Fibroblast of mammary gland (primary cell): ENCODE data around the gene MS4A15.

Experiments used
- DNase-seq: peaks from one replicate; pipeline ENCODE4 v3.0.0-alpha.2; 2010; ENCODE audit warnings: low read depth
- H3K4me3 ChIP-seq: 2 replicates; pipeline ENCODE4 v1.5.1; 2011; ENCODE audit warnings: low read depth, mild to moderate bottlenecking, low read length, moderate library complexity; ENCODE audit not compliant: control insufficient read depth
- TF ChIP-seq, protein P1 (sequence below): conservative IDR thresholded peaks from 2 replicates; pipeline ENCODE4 v1.5.1; 2011; ENCODE audit warnings: low read depth, low read length, inconsistent platforms; ENCODE audit not compliant: control insufficient read depth, insufficient read depth

The MS4A15 gene

DNA sequence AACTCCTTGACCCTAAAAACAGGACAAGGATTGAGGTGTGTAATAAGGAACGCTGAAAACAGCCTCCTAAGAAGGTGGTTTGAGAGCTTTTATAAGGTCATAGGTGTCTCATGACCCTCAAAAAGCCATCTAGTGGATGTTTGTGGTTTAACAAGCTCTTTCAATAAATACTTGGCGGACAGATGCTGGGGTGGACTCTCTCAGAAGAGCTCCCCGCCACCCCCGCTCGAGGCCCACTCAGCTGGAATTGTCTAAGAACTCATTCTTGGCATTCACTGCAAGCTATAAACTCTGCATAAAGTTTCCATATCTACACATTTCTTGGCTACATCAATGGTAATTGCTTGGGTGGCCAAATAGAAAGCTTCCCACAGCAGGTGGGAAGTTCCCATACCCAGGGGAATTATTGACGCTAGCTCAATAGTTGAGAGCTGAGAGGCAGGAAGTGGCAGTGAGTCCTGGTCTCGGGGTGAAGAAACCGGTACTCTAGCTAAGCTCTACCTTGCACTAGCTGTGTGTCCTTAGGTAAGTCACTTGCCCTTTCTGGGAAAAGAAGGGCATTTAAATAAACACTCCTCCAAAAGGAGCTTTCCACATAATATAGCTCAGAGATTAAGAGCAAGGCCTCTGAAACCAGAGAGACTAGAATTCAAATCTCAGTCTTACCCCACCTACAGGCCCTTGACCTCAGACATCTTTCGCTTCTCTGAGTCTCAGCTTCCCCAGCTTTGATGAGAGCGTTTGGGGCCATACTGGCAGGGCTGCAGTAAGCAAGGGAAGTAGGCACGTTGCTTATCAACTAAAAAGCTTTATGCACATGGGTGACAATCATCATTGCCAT is 6.4 kb downstream of the MS4A15 start:
- no peak for DNase-seq
- TF ChIP-seq, protein P1, sequence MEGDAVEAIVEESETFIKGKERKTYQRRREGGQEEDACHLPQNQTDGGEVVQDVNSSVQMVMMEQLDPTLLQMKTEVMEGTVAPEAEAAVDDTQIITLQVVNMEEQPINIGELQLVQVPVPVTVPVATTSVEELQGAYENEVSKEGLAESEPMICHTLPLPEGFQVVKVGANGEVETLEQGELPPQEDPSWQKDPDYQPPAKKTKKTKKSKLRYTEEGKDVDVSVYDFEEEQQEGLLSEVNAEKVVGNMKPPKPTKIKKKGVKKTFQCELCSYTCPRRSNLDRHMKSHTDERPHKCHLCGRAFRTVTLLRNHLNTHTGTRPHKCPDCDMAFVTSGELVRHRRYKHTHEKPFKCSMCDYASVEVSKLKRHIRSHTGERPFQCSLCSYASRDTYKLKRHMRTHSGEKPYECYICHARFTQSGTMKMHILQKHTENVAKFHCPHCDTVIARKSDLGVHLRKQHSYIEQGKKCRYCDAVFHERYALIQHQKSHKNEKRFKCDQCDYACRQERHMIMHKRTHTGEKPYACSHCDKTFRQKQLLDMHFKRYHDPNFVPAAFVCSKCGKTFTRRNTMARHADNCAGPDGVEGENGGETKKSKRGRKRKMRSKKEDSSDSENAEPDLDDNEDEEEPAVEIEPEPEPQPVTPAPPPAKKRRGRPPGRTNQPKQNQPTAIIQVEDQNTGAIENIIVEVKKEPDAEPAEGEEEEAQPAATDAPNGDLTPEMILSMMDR: peak; percentile 33
- H3K4me3 ChIP-seq: no peak overlapping the region

DNA sequence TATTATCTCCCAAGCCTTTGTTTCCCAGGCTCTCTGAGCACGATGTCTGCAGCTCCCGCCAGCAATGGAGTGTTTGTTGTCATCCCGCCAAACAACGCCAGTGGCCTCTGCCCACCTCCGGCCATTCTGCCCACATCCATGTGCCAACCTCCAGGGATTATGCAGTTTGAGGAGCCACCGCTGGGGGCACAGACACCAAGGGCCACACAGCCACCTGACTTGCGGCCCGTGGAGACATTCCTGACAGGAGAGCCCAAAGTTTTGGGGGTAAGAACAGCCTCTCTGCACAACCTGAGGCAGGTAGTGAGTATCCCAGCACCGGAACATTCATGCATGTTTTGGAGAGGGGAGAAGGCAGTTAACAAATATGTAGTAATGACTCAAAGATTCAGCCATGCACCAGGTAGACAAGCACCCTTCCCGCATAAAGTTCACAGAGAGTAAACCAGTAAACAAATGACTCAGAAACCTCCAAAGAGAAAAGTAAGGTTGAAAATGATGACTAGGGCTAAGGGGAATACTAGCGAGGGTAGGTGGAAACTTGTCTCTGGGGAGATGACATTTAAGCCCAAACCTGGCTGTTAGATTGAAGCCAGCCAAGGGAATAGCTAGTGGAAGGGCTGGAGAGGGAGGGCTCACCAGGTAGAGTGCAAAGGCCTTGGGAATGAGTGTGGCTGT is 7.2 kb downstream of the MS4A15 start:
- no peak overlapping the region for H3K4me3 ChIP-seq
- TF ChIP-seq, protein P1: no peak
- no peak for DNase-seq

DNA sequence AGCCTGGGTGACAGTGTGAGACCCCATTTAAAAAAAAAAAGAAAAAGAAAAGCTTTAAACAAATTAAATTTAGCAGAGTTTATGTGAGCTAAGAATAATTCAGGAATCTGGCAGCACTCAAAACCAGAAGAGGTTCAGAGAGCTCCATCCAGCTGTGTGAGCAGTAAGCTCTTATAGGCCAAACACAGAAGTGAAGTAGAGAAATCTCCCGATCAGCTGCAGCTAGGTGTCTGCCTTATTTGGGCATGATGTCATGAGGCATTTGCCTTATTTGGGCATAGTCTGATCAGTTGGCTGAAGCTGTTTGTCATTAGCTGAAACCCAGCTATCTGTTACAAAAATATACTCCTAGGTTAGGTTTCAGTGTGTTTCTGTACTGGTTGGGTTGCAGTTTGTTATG is 8.2 kb downstream of the MS4A15 start:
- H3K4me3 ChIP-seq: no peak overlapping the region
- DNase-seq: no peak
- TF ChIP-seq, protein P1: no peak

DNA sequence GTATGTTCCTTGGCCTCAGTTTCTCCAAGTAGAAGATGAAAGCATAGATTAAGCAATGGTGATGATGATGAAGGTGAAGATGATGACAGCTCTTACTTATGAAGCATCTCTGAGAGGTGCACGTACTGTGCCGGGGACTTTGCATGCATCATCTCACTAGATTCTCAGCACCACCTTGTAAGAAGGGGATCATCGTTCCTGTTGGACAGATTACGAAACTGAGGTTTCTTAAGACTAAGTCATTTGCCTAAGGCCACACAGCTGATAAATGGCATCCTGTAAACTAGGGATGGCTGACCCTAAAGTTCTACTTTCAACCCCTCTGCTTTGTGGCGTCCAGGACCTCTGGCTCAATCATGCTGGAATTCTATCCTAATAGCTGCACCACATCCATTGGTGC is 8.7 kb downstream of the MS4A15 start:
- TF ChIP-seq, protein P1: no peak
- no peak overlapping the region for H3K4me3 ChIP-seq
- DNase-seq: no peak

DNA sequence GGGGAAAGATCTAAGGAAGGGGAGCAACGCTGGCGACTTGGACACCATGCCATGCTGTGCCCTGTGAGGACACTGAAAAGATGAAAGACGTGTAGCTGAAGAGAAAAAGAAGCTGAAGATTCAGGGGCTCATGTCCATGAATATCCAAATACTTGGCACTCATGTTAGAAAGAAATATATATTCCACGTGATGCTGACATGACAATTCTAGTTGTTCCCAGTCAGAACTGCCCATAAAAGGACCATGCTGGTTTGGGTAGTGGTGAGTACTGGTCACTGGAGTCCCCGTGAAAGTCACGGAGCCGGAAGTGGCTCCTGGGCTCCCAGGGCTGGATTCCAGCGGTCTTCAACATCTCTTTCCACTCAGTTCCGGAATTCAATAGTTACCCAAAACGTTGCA is 9.9 kb downstream of the MS4A15 start:
- H3K4me3 ChIP-seq: no peak overlapping the region
- DNase-seq: no peak
- TF ChIP-seq, protein P1: no peak

DNA sequence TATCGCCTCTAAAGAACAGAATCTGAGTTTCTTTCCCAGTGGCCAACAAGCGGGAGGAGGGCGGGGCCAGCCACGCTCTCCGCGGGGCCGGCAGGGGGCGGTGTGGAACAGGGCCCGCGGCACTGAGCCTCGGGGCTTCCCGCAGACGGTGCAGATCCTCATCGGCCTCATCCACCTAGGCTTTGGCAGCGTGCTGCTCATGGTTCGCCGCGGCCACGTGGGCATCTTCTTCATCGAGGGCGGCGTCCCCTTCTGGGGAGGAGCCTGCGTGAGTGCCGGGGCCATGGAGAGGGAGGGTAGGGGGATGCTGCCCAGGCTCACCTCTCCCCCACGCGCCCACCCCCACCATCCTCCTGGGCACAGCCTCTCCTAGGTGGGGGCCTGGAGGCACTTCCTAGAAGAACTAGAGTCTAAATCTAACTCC is 10.7 kb downstream of the MS4A15 start:
- no peak for DNase-seq
- TF ChIP-seq, protein P1: no peak
- H3K4me3 ChIP-seq: no peak overlapping the region
